ENCODE results near the gene RFX3.

RFX3 gene

GRCh38 chr9:3397766-3398165 is 128.0 kb downstream of the RFX3 start:
- Histone ChIP-seq H3K27ac (ENCODE audit: extremely low read depth, low read depth, low read length) (no peak overlapping the region), H3K9me3 (ENCODE audit: control insufficient read depth, insufficient read depth, low read depth, low read length) (no peaks in the 10 kb centered on the region), H3K4me3 (ENCODE audit: low read depth, low read length) (no peak overlapping the region), H3K4me1 (ENCODE audit: control insufficient read depth, insufficient read depth, low read length) (no peaks in the 10 kb centered on the region), H3K36me3 (ENCODE audit: control insufficient read depth in 2 of 2, insufficient read depth in 1 of 2, low read length in 2 of 2) (no peaks in the 10 kb centered on the region)
- TF ChIP-seq ZNF645 (tag by site-specific recombination; IDR thresholded peaks at IDR 0.05) (no peak), BCL11A (tag by site-specific recombination; IDR thresholded peaks at IDR 0.05; ENCODE audit: low read depth) (no peak), ZNF423 (tag by site-specific recombination; IDR thresholded peaks at IDR 0.05) (no peak), ZNF324 (tag by site-specific recombination; IDR thresholded peaks at IDR 0.05) (no peak), ZFP41 (tag by site-specific recombination; IDR thresholded peaks at IDR 0.05; ENCODE audit: borderline replicate concordance) (no peak), ZNF843 (tag by site-specific recombination; IDR thresholded peaks at IDR 0.05) (no peak), ZBTB10 (tag by site-specific recombination; IDR thresholded peaks at IDR 0.05) (no peak), ZNF416 (tag by site-specific recombination; IDR thresholded peaks at IDR 0.05) (no peak), ZSCAN16 (tag by site-specific recombination; IDR thresholded peaks at IDR 0.05) (no peak), ZNF112 (tag by site-specific recombination; IDR thresholded peaks at IDR 0.05) (no peak), ZNF658 (tag by site-specific recombination; IDR thresholded peaks at IDR 0.05) (no peak), ZSCAN4 (tag by site-specific recombination; IDR thresholded peaks at IDR 0.05) (no peak), AEBP2 (tag by site-specific recombination; IDR thresholded peaks at IDR 0.05; ENCODE audit: borderline replicate concordance) (no peak)
- POLR2A ChIA-PET: no interaction called here
- CTCF ChIA-PET: no interaction called here

DNA sequence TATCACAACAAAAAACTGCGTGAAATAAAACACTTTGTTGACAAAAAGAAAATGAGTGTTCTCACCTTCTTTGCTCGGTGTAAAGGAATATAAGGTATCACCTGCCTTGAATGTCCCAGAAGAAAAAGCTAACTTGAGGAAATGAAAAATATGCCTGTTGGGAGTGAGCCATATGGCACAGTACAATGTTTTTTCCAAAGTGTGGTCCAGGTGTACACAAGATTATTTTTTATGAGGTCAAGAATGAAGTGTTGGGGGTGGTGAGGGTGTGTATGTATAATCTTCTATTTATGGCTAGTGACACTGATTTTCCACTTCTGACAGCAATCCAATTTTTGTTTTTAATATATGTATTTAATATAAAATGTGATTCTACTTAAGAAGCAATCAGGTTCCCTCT is 134.4 kb downstream of the RFX3 start:
- Histone ChIP-seq H3K36me3 (ENCODE audit: control insufficient read depth in 2 of 2, insufficient read depth in 1 of 2, low read length in 2 of 2) (no peaks in the 10 kb centered on the region), H3K4me3 (ENCODE audit: low read depth, low read length) (no peak overlapping the region), H3K27ac (ENCODE audit: extremely low read depth, low read depth, low read length) (no peak overlapping the region), H3K4me1 (ENCODE audit: control insufficient read depth, insufficient read depth, low read length) (no peaks in the 10 kb centered on the region), H3K9me3 (ENCODE audit: control insufficient read depth, insufficient read depth, low read depth, low read length) (no peaks in the 10 kb centered on the region)
- no peak for TF ChIP-seq GLIS2 (tag by site-specific recombination; IDR thresholded peaks at IDR 0.05)
- TF ChIP-seq ZNF221 (tag by site-specific recombination; IDR thresholded peaks at IDR 0.05; ENCODE audit: borderline replicate concordance): no peak
- TF ChIP-seq ZNF239 (tag by site-specific recombination; IDR thresholded peaks at IDR 0.05): no peak
- no peak for TF ChIP-seq ZNF48 (tag by site-specific recombination; IDR thresholded peaks at IDR 0.05)
- ChIA-PET CTCF (no interaction called here), POLR2A (no interaction called here)

GRCh38 chr9:3386753-3387152 is 139.0 kb downstream of the RFX3 start:
- CTCF ChIA-PET: interaction anchor here (0.6 to 0.7 kb wide), 3 partner anchors 30 to 910 kb away, joined by 3 to 5 read pairs (median 4); no protein-coding TSS in a partner anchor
- H3K9me3 ChIP-seq (ENCODE audit: control insufficient read depth, insufficient read depth, low read depth, low read length): no peaks in the 10 kb centered on the region
- H3K4me3 ChIP-seq (ENCODE audit: low read depth, low read length): no peak overlapping the region
- POLR2A ChIA-PET: no interaction called here
- no peaks in the 10 kb centered on the region for H3K36me3 ChIP-seq (ENCODE audit: control insufficient read depth in 2 of 2, insufficient read depth in 1 of 2, low read length in 2 of 2)
- H3K4me1 ChIP-seq (ENCODE audit: control insufficient read depth, insufficient read depth, low read length): no peaks in the 10 kb centered on the region
- H3K27ac ChIP-seq (ENCODE audit: extremely low read depth, low read depth, low read length): no peak overlapping the region
- TF ChIP-seq ZNF510 (tag by site-specific recombination; IDR thresholded peaks at IDR 0.05; ENCODE audit: insufficient replicate concordance) (no peak), BCL6B (tag by site-specific recombination; IDR thresholded peaks at IDR 0.05) (no peak), ZSCAN4 (tag by site-specific recombination; IDR thresholded peaks at IDR 0.05) (no peak), ZNF544 (tag by site-specific recombination; IDR thresholded peaks at IDR 0.05) (no peak), ZNF221 (tag by site-specific recombination; IDR thresholded peaks at IDR 0.05; ENCODE audit: borderline replicate concordance) (no peak), SP7 (tag by site-specific recombination; IDR thresholded peaks at IDR 0.05) (no peak)
- TF ChIP-seq, protein P1, sequence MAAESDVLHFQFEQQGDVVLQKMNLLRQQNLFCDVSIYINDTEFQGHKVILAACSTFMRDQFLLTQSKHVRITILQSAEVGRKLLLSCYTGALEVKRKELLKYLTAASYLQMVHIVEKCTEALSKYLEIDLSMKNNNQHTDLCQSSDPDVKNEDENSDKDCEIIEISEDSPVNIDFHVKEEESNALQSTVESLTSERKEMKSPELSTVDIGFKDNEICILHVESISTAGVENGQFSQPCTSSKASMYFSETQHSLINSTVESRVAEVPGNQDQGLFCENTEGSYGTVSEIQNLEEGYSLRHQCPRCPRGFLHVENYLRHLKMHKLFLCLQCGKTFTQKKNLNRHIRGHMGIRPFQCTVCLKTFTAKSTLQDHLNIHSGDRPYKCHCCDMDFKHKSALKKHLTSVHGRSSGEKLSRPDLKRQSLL (tag by site-specific recombination; IDR thresholded peaks at IDR 0.05): no peak
